Vagina (tissue), 2 donors: ENCODE data around the gene RYR2.

ENCODE experiments used
- POLR2A ChIP-seq, 2 donors: fragments of 450-650 bp; IDR thresholded peaks; one replicate each; pipeline ENCODE4 v1.6.1; 2017; ENCODE audit warnings: antibody characterized with exemption in 2 of 2, mild to moderate bottlenecking in 2 of 2, moderate library complexity in 2 of 2
- POLR2AphosphoS5 ChIP-seq, 2 donors: sonication (generic); formaldehyde crosslinking; IDR thresholded peaks; one replicate each; pipeline ENCODE4 v1.9.0; 2017; ENCODE audit warnings: antibody characterized with exemption in 2 of 2, mild to moderate bottlenecking in 2 of 2, low read depth in 1 of 2; ENCODE audit not compliant: insufficient read depth in 1 of 2
- TF ChIP-seq, protein P1 (sequence below), 3 experiments: fragments of 450-650 bp in 2 of 3; fragments of 200-600 bp in 1 of 3; sonication (generic) in 1 of 3; IDR thresholded peaks; one replicate each; pipeline ENCODE4 v1.5.1; 2017 to 2019; ENCODE audit warnings: antibody characterized with exemption in 3 of 3, mild to moderate bottlenecking in 2 of 3, moderate library complexity in 2 of 3

DNA sequence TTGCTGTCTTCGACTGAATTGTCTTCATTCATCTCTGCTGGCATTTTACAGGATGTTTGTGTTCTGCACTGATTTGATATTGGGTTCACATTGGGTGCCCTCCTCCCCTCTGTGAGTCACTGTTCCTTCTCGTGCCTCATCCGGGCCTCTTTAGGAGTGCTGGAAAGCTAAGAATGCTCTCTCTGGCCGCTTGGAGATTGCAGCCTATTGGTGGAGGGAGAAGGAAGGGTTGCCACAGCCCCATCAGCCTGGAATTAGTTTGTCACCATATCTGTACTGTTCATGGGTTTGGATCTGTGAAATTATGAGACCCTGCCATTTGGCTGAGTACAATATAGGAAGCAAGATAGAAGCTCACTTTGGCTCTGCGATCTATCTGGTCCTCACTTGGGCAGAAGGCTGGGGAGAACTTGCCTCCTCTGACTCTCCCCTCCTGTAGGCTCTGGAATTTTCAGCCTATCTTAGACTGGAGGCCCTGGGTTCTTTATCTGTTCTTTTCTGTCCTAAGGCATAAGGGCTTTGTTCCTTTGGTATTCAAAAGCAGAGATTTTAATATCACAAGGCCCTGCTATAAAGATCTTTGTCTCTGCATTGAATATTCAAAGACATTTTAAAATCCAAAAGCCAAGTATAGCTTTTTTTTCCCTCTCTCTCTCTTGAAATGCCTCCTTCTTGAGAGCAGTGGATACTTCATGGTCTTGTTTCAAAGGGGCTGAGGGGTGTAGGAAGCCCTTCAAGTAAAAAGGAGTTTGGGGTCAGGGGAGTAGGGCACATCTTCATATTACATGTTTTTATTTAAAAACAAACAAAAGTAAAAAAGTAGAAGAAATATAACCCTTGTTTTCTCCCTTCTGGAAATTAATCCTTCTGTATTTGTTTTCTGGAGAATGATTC lies 500.8 kb downstream of the RYR2 start:
- TF ChIP-seq POLR2AphosphoS5 (IDR thresholded peaks at IDR 0.05; ENCODE audit: insufficient read depth in 1 of 2, low read depth in 1 of 2) (no peak), POLR2A (IDR thresholded peaks at IDR 0.05) (no peak)
- TF ChIP-seq, protein P1, sequence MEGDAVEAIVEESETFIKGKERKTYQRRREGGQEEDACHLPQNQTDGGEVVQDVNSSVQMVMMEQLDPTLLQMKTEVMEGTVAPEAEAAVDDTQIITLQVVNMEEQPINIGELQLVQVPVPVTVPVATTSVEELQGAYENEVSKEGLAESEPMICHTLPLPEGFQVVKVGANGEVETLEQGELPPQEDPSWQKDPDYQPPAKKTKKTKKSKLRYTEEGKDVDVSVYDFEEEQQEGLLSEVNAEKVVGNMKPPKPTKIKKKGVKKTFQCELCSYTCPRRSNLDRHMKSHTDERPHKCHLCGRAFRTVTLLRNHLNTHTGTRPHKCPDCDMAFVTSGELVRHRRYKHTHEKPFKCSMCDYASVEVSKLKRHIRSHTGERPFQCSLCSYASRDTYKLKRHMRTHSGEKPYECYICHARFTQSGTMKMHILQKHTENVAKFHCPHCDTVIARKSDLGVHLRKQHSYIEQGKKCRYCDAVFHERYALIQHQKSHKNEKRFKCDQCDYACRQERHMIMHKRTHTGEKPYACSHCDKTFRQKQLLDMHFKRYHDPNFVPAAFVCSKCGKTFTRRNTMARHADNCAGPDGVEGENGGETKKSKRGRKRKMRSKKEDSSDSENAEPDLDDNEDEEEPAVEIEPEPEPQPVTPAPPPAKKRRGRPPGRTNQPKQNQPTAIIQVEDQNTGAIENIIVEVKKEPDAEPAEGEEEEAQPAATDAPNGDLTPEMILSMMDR (IDR thresholded peaks at IDR 0.05) = no peak
